Peyer's patch (tissue), 4 donors: Measurements from ENCODE around the gene POLD2.

ENCODE experiments used
- CTCF ChIP-seq, 6 experiments: fragments of 450-650 bp in 4 of 6; fragments of 200-600 bp in 2 of 6; sonication (generic) in 1 of 6; IDR thresholded peaks; one replicate each; pipeline ENCODE4 v1.5.1; 2017 to 2019; ENCODE audit warnings: antibody characterized with exemption in 6 of 6, mild to moderate bottlenecking in 3 of 6, moderate library complexity in 1 of 6
- POLR2A ChIP-seq, 2 donors: fragments of 450-650 bp; IDR thresholded peaks; one replicate each; pipeline ENCODE4 v1.5.1; 2017; ENCODE audit warnings: antibody characterized with exemption in 2 of 2, mild to moderate bottlenecking in 2 of 2, moderate library complexity in 2 of 2

- TF ChIP-seq CTCF (IDR thresholded peaks at IDR 0.05) (no peak), POLR2A (IDR thresholded peaks at IDR 0.05) (no peak)
These were observed 56.8 kb downstream of the POLD2 start for GRCh38 chr7:44066494-44067063.
